ENCODE measurements around the gene SEMA6A.

DNA sequence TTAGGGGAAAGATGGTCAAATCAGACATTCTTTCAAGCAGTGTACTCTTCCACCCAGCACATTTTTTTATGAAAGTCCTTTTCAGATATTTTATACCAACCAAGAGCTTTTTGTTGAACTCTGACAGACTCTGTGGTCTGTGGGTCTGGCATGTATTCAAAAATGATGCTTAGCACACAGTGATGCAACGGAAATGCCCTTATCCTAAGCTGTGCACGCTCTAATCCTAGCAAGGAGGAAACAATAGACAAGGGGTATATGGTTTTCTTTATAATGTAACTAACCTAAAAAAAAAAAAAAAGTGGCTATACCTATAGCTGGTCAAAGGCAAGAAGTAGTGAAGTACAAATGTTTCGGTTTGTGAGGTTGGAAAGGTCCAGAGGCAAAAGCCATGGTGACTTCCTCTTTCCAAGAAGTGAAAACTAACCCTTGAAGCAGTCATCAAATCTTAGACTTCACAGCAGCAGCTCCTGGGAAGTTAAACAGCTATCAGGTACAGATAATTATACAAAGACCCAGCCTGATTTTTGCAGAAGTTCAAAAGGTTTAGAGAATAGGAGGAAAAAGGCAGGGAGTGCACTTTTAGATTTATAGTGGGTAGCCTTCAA is 82.5 kb downstream of the SEMA6A start:
- TF ChIP-seq POLR2AphosphoS5 (IDR thresholded peaks at IDR 0.05; ENCODE audit: low read depth, low read length): no peak
- TF ChIP-seq POLR2A (IDR thresholded peaks at IDR 0.05; ENCODE audit: low read depth, low read length): no peak
